ENCODE results near the gene CCDC54.

DNA sequence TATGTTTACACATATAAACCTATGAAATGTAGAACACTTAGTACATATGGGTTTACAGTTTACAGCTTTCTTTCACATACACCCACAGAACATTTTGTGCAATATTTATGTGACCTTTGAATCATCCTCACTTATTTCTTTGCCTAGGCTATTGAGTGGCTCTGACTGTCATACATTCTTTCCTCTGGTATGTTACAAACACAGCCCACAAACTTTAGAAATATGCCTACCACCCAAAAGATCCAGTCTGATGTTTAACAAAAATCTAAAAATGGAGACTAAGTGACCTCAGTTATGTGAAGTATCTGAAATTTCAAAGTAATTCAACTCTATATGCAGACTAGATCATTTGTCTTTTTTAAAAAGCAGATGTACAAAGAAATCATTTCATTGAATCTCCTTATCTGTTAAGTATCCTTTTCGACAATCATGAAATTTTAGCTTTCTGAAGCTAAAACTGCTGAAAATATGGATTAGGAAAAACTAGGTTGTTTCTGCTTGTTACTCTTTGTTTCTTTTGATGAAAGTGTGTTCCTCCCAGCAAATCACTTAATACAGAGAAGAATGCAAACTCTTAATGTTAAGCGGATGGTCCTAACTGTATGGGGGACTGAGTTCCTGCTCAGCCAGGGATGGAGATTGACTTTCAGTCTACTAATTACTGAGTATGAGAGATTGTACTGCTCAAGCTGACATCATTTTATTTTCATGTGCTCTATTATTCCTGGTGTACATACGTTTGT lies 27.7 kb downstream of the CCDC54 start:
- TF ChIP-seq, protein P1, sequence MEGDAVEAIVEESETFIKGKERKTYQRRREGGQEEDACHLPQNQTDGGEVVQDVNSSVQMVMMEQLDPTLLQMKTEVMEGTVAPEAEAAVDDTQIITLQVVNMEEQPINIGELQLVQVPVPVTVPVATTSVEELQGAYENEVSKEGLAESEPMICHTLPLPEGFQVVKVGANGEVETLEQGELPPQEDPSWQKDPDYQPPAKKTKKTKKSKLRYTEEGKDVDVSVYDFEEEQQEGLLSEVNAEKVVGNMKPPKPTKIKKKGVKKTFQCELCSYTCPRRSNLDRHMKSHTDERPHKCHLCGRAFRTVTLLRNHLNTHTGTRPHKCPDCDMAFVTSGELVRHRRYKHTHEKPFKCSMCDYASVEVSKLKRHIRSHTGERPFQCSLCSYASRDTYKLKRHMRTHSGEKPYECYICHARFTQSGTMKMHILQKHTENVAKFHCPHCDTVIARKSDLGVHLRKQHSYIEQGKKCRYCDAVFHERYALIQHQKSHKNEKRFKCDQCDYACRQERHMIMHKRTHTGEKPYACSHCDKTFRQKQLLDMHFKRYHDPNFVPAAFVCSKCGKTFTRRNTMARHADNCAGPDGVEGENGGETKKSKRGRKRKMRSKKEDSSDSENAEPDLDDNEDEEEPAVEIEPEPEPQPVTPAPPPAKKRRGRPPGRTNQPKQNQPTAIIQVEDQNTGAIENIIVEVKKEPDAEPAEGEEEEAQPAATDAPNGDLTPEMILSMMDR (conservative IDR thresholded peaks at IDR 0.05; ENCODE audit: low read length): no peak
- TF ChIP-seq EZH2phosphoT487 (IDR thresholded peaks at IDR 0.05; ENCODE audit: borderline replicate concordance): no peak

Data from Loucy (cell line).